ENCODE results near the gene CAMTA1.

CAMTA1 gene

DNA sequence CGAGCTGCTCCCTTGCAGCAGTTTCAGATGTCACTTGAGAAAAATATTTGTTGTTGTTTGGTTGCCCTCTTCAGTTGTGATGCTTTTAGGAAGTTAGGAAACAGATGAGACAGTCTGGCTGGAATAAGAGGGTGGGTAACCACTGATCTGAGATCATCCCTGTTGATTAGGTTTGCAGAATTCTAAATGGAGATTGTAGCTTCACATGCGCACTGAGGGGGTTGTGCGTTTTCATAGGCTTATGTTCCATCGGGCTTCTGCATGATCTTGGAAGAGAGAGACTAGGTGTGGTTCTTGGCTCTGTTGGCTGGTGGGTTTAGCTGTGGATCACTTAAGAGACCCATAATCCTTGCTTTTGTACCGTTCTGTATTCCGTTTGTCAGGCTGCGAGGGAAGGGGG is 108.1 kb downstream of the CAMTA1 start:
- ChIA-PET CTCF (interaction anchor here (0.7 kb wide), 2 partner anchors 67 to 195 kb away, joined by 3 read pairs; no protein-coding TSS in a partner anchor), POLR2A (no interaction called here)
- TF ChIP-seq ARNT (IDR thresholded peaks at IDR 0.05) (no peak), ZNF384 (IDR thresholded peaks at IDR 0.05) (no peak), SP1 (IDR thresholded peaks at IDR 0.05) (no peak), BHLHE40 (IDR thresholded peaks at IDR 0.05; ENCODE audit: borderline replicate concordance) (no peak), L3MBTL2 (conservative IDR thresholded peaks at IDR 0.05) (no peak), CTBP1 (IDR thresholded peaks at IDR 0.05; ENCODE audit: borderline replicate concordance) (no peak), FOXA1 (IDR thresholded peaks at IDR 0.05) (no peak), FOXM1 (IDR thresholded peaks at IDR 0.05; ENCODE audit: borderline replicate concordance) (no peak), FOXK2 (IDR thresholded peaks at IDR 0.05) (no peak), ELF4 (IDR thresholded peaks at IDR 0.05) (no peak), LEF1 (IDR thresholded peaks at IDR 0.05; ENCODE audit: borderline replicate concordance) (no peak), SUZ12 (IDR thresholded peaks at IDR 0.05) (no peak), HDGF (IDR thresholded peaks at IDR 0.05; ENCODE audit: borderline replicate concordance) (no peak), TARDBP (IDR thresholded peaks at IDR 0.05) (no peak), PKNOX1 (IDR thresholded peaks at IDR 0.05) (no peak)
- DNase-seq (ENCODE audit: extremely low spot score), result no peak

GRCh38 chr1:6897138-6897537 is 111.9 kb downstream of the CAMTA1 start:
- TF ChIP-seq BHLHE40 (IDR thresholded peaks at IDR 0.05; ENCODE audit: borderline replicate concordance) (no peak), FOXA1 (IDR thresholded peaks at IDR 0.05) (no peak), L3MBTL2 (conservative IDR thresholded peaks at IDR 0.05) (no peak), PKNOX1 (IDR thresholded peaks at IDR 0.05) (no peak), HDGF (IDR thresholded peaks at IDR 0.05; ENCODE audit: borderline replicate concordance) (no peak), ELF4 (IDR thresholded peaks at IDR 0.05) (no peak), ARNT (IDR thresholded peaks at IDR 0.05) (no peak), ZNF384 (IDR thresholded peaks at IDR 0.05) (no peak), FOXK2 (IDR thresholded peaks at IDR 0.05) (no peak), SUZ12 (IDR thresholded peaks at IDR 0.05) (no peak), FOXM1 (IDR thresholded peaks at IDR 0.05; ENCODE audit: borderline replicate concordance) (no peak), TARDBP (IDR thresholded peaks at IDR 0.05) (no peak), LEF1 (IDR thresholded peaks at IDR 0.05; ENCODE audit: borderline replicate concordance) (no peak), SP1 (IDR thresholded peaks at IDR 0.05) (no peak), CTBP1 (IDR thresholded peaks at IDR 0.05; ENCODE audit: borderline replicate concordance) (no peak), NFRKB (IDR thresholded peaks at IDR 0.05) (no peak)
- ChIA-PET CTCF (no interaction called here), POLR2A (no interaction called here)
- no peak for DNase-seq (ENCODE audit: extremely low spot score)

GRCh38 chr1:6898974-6899539 is 113.8 kb downstream of the CAMTA1 start:
- DNase-seq (ENCODE audit: extremely low spot score), result no peak
- no peak for TF ChIP-seq LEF1 (IDR thresholded peaks at IDR 0.05; ENCODE audit: borderline replicate concordance)
- no peak for TF ChIP-seq FOXM1 (IDR thresholded peaks at IDR 0.05; ENCODE audit: borderline replicate concordance)
- no peak for TF ChIP-seq NFRKB (IDR thresholded peaks at IDR 0.05)
- TF ChIP-seq FOXK2 (IDR thresholded peaks at IDR 0.05), result no peak
- TF ChIP-seq SUZ12 (IDR thresholded peaks at IDR 0.05), result no peak
- no peak for TF ChIP-seq FOXA1 (IDR thresholded peaks at IDR 0.05)
- TF ChIP-seq SP1 (IDR thresholded peaks at IDR 0.05), result no peak
- CTCF ChIA-PET, result interaction anchor here (0.6 kb wide), 1 partner anchor 460 kb away, joined by 10 read pairs; no protein-coding TSS in a partner anchor

DNA sequence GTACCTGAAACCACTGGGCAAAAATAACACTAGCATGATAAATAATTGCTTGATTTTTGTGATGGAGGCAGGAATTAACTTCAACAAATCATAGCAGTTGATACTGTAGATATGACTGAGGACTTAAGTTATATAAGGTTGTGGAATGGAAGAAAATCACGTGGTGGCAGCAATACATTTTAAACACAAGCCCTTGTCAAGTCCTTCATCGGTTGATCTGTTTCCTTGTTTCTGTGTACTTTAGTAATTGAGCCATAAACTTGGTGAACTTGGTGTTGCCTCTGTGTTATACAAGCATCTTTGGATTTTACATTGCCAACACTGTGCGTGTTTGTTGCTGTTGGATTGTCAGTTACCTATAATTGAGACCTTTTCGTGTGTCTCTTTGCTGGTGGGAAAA is 114.4 kb downstream of the CAMTA1 start:
- TF ChIP-seq CTBP1 (IDR thresholded peaks at IDR 0.05; ENCODE audit: borderline replicate concordance) (no peak), ZNF384 (IDR thresholded peaks at IDR 0.05) (no peak), TARDBP (IDR thresholded peaks at IDR 0.05) (no peak), FOXM1 (IDR thresholded peaks at IDR 0.05; ENCODE audit: borderline replicate concordance) (no peak), ELF4 (IDR thresholded peaks at IDR 0.05) (no peak), LEF1 (IDR thresholded peaks at IDR 0.05; ENCODE audit: borderline replicate concordance) (no peak), L3MBTL2 (conservative IDR thresholded peaks at IDR 0.05) (no peak), FOXA1 (IDR thresholded peaks at IDR 0.05) (no peak), PKNOX1 (IDR thresholded peaks at IDR 0.05) (no peak), FOXK2 (IDR thresholded peaks at IDR 0.05) (no peak), BHLHE40 (IDR thresholded peaks at IDR 0.05; ENCODE audit: borderline replicate concordance) (no peak), NFRKB (IDR thresholded peaks at IDR 0.05) (no peak), SUZ12 (IDR thresholded peaks at IDR 0.05) (no peak)
- ChIA-PET POLR2A (no interaction called here), CTCF (no interaction called here)
- DNase-seq (ENCODE audit: extremely low spot score), result no peak

More at GRCh38 chr1:6898974-6899539, 113.8 kb downstream of the CAMTA1 start:
- POLR2A ChIA-PET, result no interaction called here

- ChIA-PET POLR2A (no interaction called here), CTCF (no interaction called here)
- DNase-seq (ENCODE audit: extremely low spot score), result no peak
- no peak for TF ChIP-seq NFRKB (IDR thresholded peaks at IDR 0.05)
- no peak for TF ChIP-seq ZNF384 (IDR thresholded peaks at IDR 0.05)
- TF ChIP-seq PKNOX1 (IDR thresholded peaks at IDR 0.05), result no peak
- TF ChIP-seq BHLHE40 (IDR thresholded peaks at IDR 0.05; ENCODE audit: borderline replicate concordance), result no peak
- no peak for TF ChIP-seq ARNT (IDR thresholded peaks at IDR 0.05)
- TF ChIP-seq SUZ12 (IDR thresholded peaks at IDR 0.05), result no peak
- TF ChIP-seq L3MBTL2 (conservative IDR thresholded peaks at IDR 0.05), result no peak
- TF ChIP-seq SP1 (IDR thresholded peaks at IDR 0.05), result no peak
- TF ChIP-seq HDGF (IDR thresholded peaks at IDR 0.05; ENCODE audit: borderline replicate concordance), result no peak
- TF ChIP-seq FOXK2 (IDR thresholded peaks at IDR 0.05), result no peak
- no peak for TF ChIP-seq ELF4 (IDR thresholded peaks at IDR 0.05)
- no peak for TF ChIP-seq LEF1 (IDR thresholded peaks at IDR 0.05; ENCODE audit: borderline replicate concordance)
- no peak for TF ChIP-seq FOXM1 (IDR thresholded peaks at IDR 0.05; ENCODE audit: borderline replicate concordance)
- TF ChIP-seq TARDBP (IDR thresholded peaks at IDR 0.05), result no peak
- TF ChIP-seq FOXA1 (IDR thresholded peaks at IDR 0.05), result no peak
- no peak for TF ChIP-seq CTBP1 (IDR thresholded peaks at IDR 0.05; ENCODE audit: borderline replicate concordance)
These were observed 116.9 kb downstream of the CAMTA1 start for GRCh38 chr1:6902153-6902552.
